ENCODE measurements around the gene GAB2. TPM values are rescaled to one million over a fixed set of nuclear protein-coding genes. Genes with fewer than 3 reads are reported as not detected.

The GAB2 gene
- polyA plus RNA-seq, 2 donors: 6.2 to 6.6 TPM

DNA sequence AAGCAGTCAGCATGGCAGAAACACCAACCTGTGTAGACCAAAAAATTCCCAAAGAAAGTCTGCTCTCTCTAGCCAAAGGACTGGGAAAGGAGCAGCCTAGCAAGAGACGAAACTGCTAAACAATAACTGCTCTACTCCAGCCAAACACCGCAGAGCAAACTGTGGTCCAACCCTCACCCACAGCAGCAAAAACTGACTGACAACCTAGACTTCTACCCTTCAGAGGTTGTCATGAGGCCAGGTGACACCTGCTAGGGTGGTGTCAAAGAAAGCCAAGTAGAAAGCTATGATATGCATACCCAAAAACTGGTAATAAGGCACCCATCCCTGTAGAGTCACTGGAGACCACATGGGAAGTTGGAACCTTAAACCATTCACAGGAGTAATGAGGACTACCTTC lies 11.8 kb downstream of the GAB2 start:
- Histone ChIP-seq H3K9me3 (ENCODE audit: control insufficient read depth in 2 of 2, insufficient read depth in 1 of 2, low read depth in 1 of 2, low read length in 1 of 2) (peaks cover 0 to 6% of the 10 kb centered on the region in 2 donors), H3K27ac (ENCODE audit: low read depth in 2 of 2, low read length in 1 of 2) (no peak overlapping the region), H3K4me3 (ENCODE audit: low read depth in 1 of 2, low read length in 2 of 2) (no peak overlapping the region), H3K36me3 (ENCODE audit: control insufficient read depth in 2 of 2, insufficient read depth in 2 of 2, low read length in 1 of 2) (no peaks in the 10 kb centered on the region), H3K27me3 (ENCODE audit: control insufficient read depth in 1 of 2, insufficient read depth in 2 of 2, low read length in 2 of 2) (no peaks in the 10 kb centered on the region), H3K4me1 (ENCODE audit: control insufficient read depth in 2 of 2, insufficient read depth in 2 of 2, low read length in 1 of 2) (no peaks in the 10 kb centered on the region)
- 91 to 98% methylated on average over 2 of the region's 2 CpGs for WGBS, 2 donors

DNA sequence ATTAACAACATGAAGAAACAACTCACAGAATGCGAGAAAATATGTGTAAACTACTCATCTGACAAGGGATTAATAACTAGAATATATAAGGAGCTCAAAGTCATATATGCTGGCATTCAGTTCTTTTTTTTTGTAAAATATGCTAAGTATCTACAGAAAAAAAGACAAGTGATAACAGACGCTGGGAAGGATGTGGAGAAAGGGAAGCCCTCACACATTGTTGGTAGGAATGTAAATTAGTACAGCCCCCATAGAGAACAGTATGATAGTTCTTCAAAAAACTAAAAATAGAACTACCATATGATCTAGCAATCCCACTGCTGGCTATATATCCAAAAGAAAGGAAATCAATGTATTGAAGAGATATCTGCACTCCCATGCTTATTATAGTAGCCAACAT lies 13.8 kb downstream of the GAB2 start:
- H3K9me3 ChIP-seq (ENCODE audit: control insufficient read depth in 2 of 2, insufficient read depth in 1 of 2, low read depth in 1 of 2, low read length in 1 of 2): peaks cover 0 to 3% of the 10 kb centered on the region in 2 donors
- no peaks in the 10 kb centered on the region for H3K36me3 ChIP-seq (ENCODE audit: control insufficient read depth in 2 of 2, insufficient read depth in 2 of 2, low read length in 1 of 2)
- H3K27ac ChIP-seq (ENCODE audit: low read depth in 2 of 2, low read length in 1 of 2): no peak overlapping the region
- H3K4me1 ChIP-seq (ENCODE audit: control insufficient read depth in 2 of 2, insufficient read depth in 2 of 2, low read length in 1 of 2): no peaks in the 10 kb centered on the region
- no peak overlapping the region for H3K4me3 ChIP-seq (ENCODE audit: low read depth in 1 of 2, low read length in 2 of 2)
- no peaks in the 10 kb centered on the region for H3K27me3 ChIP-seq (ENCODE audit: control insufficient read depth in 1 of 2, insufficient read depth in 2 of 2, low read length in 2 of 2)
- WGBS, 2 donors: 84 to 86% methylated on average over 2 of the region's 2 CpGs

DNA sequence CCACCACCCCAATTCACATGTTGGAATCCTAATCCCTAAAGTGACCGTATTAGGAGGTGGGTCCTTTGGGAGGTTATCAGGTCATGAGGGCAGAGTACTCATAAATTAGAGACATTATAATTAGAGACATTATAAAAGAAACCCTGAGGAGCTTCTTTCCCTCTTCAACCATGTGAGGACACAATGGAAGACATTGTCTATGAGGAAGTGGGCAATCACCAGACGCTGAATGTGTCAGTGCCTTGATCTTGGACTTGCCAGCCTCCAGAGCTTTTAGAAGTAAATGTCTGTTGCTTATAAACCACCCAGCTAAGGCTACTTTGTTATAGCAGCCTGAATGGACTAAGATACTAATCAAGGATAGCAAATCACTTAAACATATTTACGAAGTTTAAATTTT lies 14.8 kb downstream of the GAB2 start:
- no peak overlapping the region for H3K27ac ChIP-seq (ENCODE audit: low read depth in 2 of 2, low read length in 1 of 2)
- no peaks in the 10 kb centered on the region for H3K27me3 ChIP-seq (ENCODE audit: control insufficient read depth in 1 of 2, insufficient read depth in 2 of 2, low read length in 2 of 2)
- H3K4me3 ChIP-seq (ENCODE audit: low read depth in 1 of 2, low read length in 2 of 2): no peak overlapping the region
- WGBS, 2 donors: 92 to 97% methylated on average over 3 of the region's 3 CpGs
- H3K36me3 ChIP-seq (ENCODE audit: control insufficient read depth in 2 of 2, insufficient read depth in 2 of 2, low read length in 1 of 2): no peaks in the 10 kb centered on the region
- no peaks in the 10 kb centered on the region for H3K4me1 ChIP-seq (ENCODE audit: control insufficient read depth in 2 of 2, insufficient read depth in 2 of 2, low read length in 1 of 2)
- no peaks in the 10 kb centered on the region for H3K9me3 ChIP-seq (ENCODE audit: control insufficient read depth in 2 of 2, insufficient read depth in 1 of 2, low read depth in 1 of 2, low read length in 1 of 2)

DNA sequence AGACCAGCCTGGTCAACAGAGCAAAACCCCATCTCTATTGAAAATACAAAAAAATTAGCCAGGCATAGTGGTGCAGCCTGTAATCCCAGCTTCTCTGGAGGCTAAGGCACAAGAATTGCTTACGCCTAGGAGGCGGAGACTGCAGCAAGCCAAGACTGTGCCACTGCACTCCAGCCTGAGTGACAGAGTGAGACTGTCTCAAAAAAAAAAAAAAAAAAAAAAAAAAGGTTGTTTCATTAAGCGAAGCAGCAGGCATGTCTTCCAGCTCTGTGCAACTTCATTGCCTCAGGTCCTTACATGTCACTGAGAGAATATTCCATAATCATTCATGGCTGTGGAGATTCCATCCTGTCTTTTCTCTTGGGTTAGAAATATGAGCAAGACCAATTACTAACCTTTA lies 16.9 kb downstream of the GAB2 start:
- 78 to 89% methylated on average over 3 of the region's 3 CpGs for WGBS, 2 donors
- Histone ChIP-seq H3K36me3 (ENCODE audit: control insufficient read depth in 2 of 2, insufficient read depth in 2 of 2, low read length in 1 of 2) (no peaks in the 10 kb centered on the region), H3K27ac (ENCODE audit: low read depth in 2 of 2, low read length in 1 of 2) (no peak overlapping the region), H3K27me3 (ENCODE audit: control insufficient read depth in 1 of 2, insufficient read depth in 2 of 2, low read length in 2 of 2) (no peaks in the 10 kb centered on the region), H3K4me1 (ENCODE audit: control insufficient read depth in 2 of 2, insufficient read depth in 2 of 2, low read length in 1 of 2) (no peaks in the 10 kb centered on the region), H3K9me3 (ENCODE audit: control insufficient read depth in 2 of 2, insufficient read depth in 1 of 2, low read depth in 1 of 2, low read length in 1 of 2) (no peaks in the 10 kb centered on the region), H3K4me3 (ENCODE audit: low read depth in 1 of 2, low read length in 2 of 2) (no peak overlapping the region)

DNA sequence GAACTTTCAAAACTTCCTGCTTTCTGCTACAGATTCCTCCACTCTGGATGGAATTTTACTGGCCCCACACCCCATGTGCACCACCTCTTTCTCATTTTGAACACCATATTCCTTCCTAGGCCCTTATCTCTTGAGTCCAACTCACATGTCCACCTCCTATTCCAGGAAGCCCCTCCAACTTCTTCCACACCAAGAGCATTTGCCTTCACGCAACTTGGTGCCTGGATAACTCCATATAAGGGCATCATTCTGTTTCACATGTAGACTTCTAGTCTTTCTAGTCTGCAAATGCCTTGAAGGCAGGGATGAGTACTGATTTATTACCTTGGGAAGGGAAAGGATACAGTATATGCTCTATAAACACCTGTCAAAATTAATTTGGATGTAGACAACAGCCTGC lies 17.5 kb downstream of the GAB2 start:
- no peaks in the 10 kb centered on the region for H3K9me3 ChIP-seq (ENCODE audit: control insufficient read depth in 2 of 2, insufficient read depth in 1 of 2, low read depth in 1 of 2, low read length in 1 of 2)
- H3K36me3 ChIP-seq (ENCODE audit: control insufficient read depth in 2 of 2, insufficient read depth in 2 of 2, low read length in 1 of 2): no peaks in the 10 kb centered on the region
- H3K27ac ChIP-seq (ENCODE audit: low read depth in 2 of 2, low read length in 1 of 2): no peak overlapping the region
- H3K4me3 ChIP-seq (ENCODE audit: low read depth in 1 of 2, low read length in 2 of 2): no peak overlapping the region
- no peaks in the 10 kb centered on the region for H3K4me1 ChIP-seq (ENCODE audit: control insufficient read depth in 2 of 2, insufficient read depth in 2 of 2, low read length in 1 of 2)
- 93 to 98% methylated on average over 1 of the region's 1 CpG for WGBS, 2 donors
- H3K27me3 ChIP-seq (ENCODE audit: control insufficient read depth in 1 of 2, insufficient read depth in 2 of 2, low read length in 2 of 2): no peaks in the 10 kb centered on the region

DNA sequence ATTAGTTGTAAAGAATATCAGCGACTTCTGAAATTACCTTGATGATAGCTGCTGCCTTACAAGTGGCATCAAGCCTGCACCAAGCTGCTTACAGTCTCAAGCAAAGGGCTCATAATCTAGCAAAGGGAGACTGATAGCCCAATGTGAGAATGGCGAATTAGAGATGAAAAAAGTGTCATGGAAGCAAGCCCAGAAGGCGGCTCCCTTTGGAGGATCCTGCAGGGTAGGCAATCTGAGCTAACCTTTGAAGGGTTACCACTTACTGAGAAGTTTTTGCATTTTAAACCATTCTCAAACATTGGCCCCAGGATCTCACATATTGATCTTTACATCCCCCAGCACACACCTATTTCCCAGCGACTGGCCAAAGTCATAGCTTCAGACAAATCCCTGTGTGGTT lies 18.5 kb downstream of the GAB2 start:
- WGBS, 2 donors: 83 to 92% methylated on average over 4 of the region's 4 CpGs
- Histone ChIP-seq H3K4me1 (ENCODE audit: control insufficient read depth in 2 of 2, insufficient read depth in 2 of 2, low read length in 1 of 2) (no peaks in the 10 kb centered on the region), H3K9me3 (ENCODE audit: control insufficient read depth in 2 of 2, insufficient read depth in 1 of 2, low read depth in 1 of 2, low read length in 1 of 2) (no peaks in the 10 kb centered on the region), H3K4me3 (ENCODE audit: low read depth in 1 of 2, low read length in 2 of 2) (no peak overlapping the region), H3K27ac (ENCODE audit: low read depth in 2 of 2, low read length in 1 of 2) (no peak overlapping the region), H3K36me3 (ENCODE audit: control insufficient read depth in 2 of 2, insufficient read depth in 2 of 2, low read length in 1 of 2) (no peaks in the 10 kb centered on the region), H3K27me3 (ENCODE audit: control insufficient read depth in 1 of 2, insufficient read depth in 2 of 2, low read length in 2 of 2) (no peaks in the 10 kb centered on the region)

DNA sequence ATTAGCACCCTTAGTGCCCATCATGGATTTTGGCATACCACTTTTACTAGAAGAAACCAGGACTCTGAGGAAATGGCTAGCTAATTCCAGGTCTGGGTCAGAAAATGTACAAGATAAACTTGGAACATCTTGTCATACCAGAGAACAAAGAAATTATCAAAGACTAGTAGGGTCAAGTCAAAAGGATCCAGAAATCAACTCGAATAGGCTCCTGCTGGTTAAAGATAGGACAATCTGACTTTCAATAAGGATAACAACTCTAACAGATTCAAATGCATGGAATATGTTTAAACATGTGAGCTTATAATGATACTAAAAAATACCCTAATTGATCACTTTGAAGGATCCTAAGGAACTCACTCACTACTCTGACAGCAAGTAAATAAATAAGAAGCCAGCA lies 18.9 kb downstream of the GAB2 start:
- Histone ChIP-seq H3K27me3 (ENCODE audit: control insufficient read depth in 1 of 2, insufficient read depth in 2 of 2, low read length in 2 of 2) (no peaks in the 10 kb centered on the region), H3K4me1 (ENCODE audit: control insufficient read depth in 2 of 2, insufficient read depth in 2 of 2, low read length in 1 of 2) (no peaks in the 10 kb centered on the region), H3K36me3 (ENCODE audit: control insufficient read depth in 2 of 2, insufficient read depth in 2 of 2, low read length in 1 of 2) (no peaks in the 10 kb centered on the region), H3K9me3 (ENCODE audit: control insufficient read depth in 2 of 2, insufficient read depth in 1 of 2, low read depth in 1 of 2, low read length in 1 of 2) (no peaks in the 10 kb centered on the region), H3K27ac (ENCODE audit: low read depth in 2 of 2, low read length in 1 of 2) (no peak overlapping the region), H3K4me3 (ENCODE audit: low read depth in 1 of 2, low read length in 2 of 2) (no peak overlapping the region)
- WGBS, 2 donors: 76 to 80% methylated on average over 1 of the region's 1 CpG

DNA sequence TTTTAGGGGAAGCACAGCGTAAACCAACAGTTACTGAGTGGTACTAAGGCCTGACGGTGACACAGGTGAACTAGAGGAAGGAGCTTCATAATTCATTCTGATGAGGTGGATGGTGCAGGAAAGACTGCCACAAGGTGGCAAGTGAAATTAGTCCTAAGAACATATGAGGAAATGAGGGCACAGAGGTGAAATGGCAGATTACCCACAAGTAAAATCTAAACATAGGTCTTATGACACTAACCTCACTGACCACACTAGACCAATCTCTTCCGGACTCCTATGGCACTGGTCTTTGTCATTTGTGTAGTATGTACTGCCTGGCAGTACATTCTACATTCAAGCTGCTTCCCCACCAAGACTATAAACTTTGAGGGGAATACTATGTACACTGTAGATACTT lies 20.2 kb downstream of the GAB2 start:
- H3K27me3 ChIP-seq (ENCODE audit: control insufficient read depth in 1 of 2, insufficient read depth in 2 of 2, low read length in 2 of 2): no peaks in the 10 kb centered on the region
- H3K27ac ChIP-seq (ENCODE audit: low read depth in 2 of 2, low read length in 1 of 2): no peak overlapping the region
- no peak overlapping the region for H3K4me3 ChIP-seq (ENCODE audit: low read depth in 1 of 2, low read length in 2 of 2)
- no peaks in the 10 kb centered on the region for H3K36me3 ChIP-seq (ENCODE audit: control insufficient read depth in 2 of 2, insufficient read depth in 2 of 2, low read length in 1 of 2)
- WGBS, 2 donors: 78 to 83% methylated on average over 3 of the region's 3 CpGs
- no peaks in the 10 kb centered on the region for H3K9me3 ChIP-seq (ENCODE audit: control insufficient read depth in 2 of 2, insufficient read depth in 1 of 2, low read depth in 1 of 2, low read length in 1 of 2)
- no peaks in the 10 kb centered on the region for H3K4me1 ChIP-seq (ENCODE audit: control insufficient read depth in 2 of 2, insufficient read depth in 2 of 2, low read length in 1 of 2)

DNA sequence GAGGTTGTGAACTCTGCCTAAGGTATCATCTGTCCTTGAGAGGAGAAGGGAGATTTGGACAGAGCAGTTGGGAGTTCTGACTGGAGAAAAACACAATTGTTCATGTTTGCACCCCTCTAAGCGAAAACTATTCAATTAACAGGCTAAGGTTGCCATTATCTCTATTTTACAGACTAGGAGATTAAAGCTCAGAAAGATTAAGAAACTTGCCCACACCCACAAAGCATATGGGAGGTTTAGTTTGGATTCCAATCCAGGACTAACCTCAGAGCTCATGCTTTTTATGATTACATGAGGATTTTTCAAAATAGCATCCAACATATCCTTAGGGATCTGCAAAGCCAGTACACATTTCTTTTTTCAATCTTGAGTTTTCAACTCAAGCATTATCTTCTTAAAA lies 22.0 kb downstream of the GAB2 start:
- no peaks in the 10 kb centered on the region for H3K27me3 ChIP-seq (ENCODE audit: control insufficient read depth in 1 of 2, insufficient read depth in 2 of 2, low read length in 2 of 2)
- H3K9me3 ChIP-seq (ENCODE audit: control insufficient read depth in 2 of 2, insufficient read depth in 1 of 2, low read depth in 1 of 2, low read length in 1 of 2): no peaks in the 10 kb centered on the region
- H3K4me1 ChIP-seq (ENCODE audit: control insufficient read depth in 2 of 2, insufficient read depth in 2 of 2, low read length in 1 of 2): no peaks in the 10 kb centered on the region
- H3K4me3 ChIP-seq (ENCODE audit: low read depth in 1 of 2, low read length in 2 of 2): no peak overlapping the region
- H3K27ac ChIP-seq (ENCODE audit: low read depth in 2 of 2, low read length in 1 of 2): no peak overlapping the region
- WGBS, 2 donors: 92 to 96% methylated on average over 1 of the region's 1 CpG
- H3K36me3 ChIP-seq (ENCODE audit: control insufficient read depth in 2 of 2, insufficient read depth in 2 of 2, low read length in 1 of 2): no peaks in the 10 kb centered on the region

DNA sequence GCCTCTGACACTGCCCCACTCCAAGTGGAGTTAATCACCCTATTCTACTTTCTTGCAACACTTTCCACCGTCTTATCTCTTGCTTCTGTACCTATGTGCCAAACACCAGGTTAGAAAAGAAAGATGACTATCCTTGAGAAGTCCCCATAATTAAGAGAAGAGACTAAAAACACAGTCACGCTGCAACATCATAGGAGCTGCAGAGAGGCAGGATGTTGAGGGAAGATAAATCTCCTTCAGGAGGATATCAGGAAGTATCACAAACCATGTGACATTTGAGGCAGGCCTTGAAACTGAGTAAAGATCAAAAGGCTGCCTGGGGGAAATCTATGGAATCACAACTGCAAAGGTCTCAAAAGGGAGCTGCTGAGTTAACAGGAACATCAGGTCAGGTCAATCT lies 24.8 kb downstream of the GAB2 start:
- no peaks in the 10 kb centered on the region for H3K27me3 ChIP-seq (ENCODE audit: control insufficient read depth in 1 of 2, insufficient read depth in 2 of 2, low read length in 2 of 2)

More for the DNA sequence above, 24.8 kb downstream of the GAB2 start:
- WGBS, 2 donors: 71 to 77% methylated on average over 2 of the region's 2 CpGs
- Histone ChIP-seq H3K27ac (ENCODE audit: low read depth in 2 of 2, low read length in 1 of 2) (no peak overlapping the region), H3K4me1 (ENCODE audit: control insufficient read depth in 2 of 2, insufficient read depth in 2 of 2, low read length in 1 of 2) (no peaks in the 10 kb centered on the region), H3K36me3 (ENCODE audit: control insufficient read depth in 2 of 2, insufficient read depth in 2 of 2, low read length in 1 of 2) (no peaks in the 10 kb centered on the region), H3K4me3 (ENCODE audit: low read depth in 1 of 2, low read length in 2 of 2) (no peak overlapping the region), H3K9me3 (ENCODE audit: control insufficient read depth in 2 of 2, insufficient read depth in 1 of 2, low read depth in 1 of 2, low read length in 1 of 2) (no peaks in the 10 kb centered on the region)
